Dendritic cell treated with granulocyte-macrophage colony-stimulating factor and Interleukin-4, amounts not matched to agents 40 ng/mL and 50 ng/mL, for 4 days (primary cell): ENCODE measurements around the gene TAS2R14.

Experiments used
- H3K27ac Mint-ChIP-seq: one replicate; pipeline ENCODE4 v1.8.0; 2022; ENCODE audit warnings: mild to moderate bottlenecking, mixed read lengths
- H3K27me3 Mint-ChIP-seq: one replicate; pipeline ENCODE4 v1.8.0; 2022; ENCODE audit warnings: mild to moderate bottlenecking, mixed read lengths
- H3K36me3 Mint-ChIP-seq: one replicate; pipeline ENCODE4 v1.8.0; 2022; ENCODE audit warnings: low read depth, mixed read lengths
- H3K4me1 Mint-ChIP-seq: one replicate; pipeline ENCODE4 v1.8.0; 2022; ENCODE audit warnings: low read depth, mixed read lengths
- H3K4me3 Mint-ChIP-seq: one replicate; pipeline ENCODE4 v1.8.0; 2022; ENCODE audit warnings: mild to moderate bottlenecking, moderate library complexity, mixed read lengths
- H3K9me3 Mint-ChIP-seq: one replicate; pipeline ENCODE4 v1.8.0; 2022; ENCODE audit warnings: mixed read lengths
- intact Hi-C: fragments of 100-400 bp; cut with micrococcal nuclease; formaldehyde crosslinking; loops from one replicate; pipeline ENCODE4 v1.15.0; 2022

The TAS2R14 gene

DNA sequence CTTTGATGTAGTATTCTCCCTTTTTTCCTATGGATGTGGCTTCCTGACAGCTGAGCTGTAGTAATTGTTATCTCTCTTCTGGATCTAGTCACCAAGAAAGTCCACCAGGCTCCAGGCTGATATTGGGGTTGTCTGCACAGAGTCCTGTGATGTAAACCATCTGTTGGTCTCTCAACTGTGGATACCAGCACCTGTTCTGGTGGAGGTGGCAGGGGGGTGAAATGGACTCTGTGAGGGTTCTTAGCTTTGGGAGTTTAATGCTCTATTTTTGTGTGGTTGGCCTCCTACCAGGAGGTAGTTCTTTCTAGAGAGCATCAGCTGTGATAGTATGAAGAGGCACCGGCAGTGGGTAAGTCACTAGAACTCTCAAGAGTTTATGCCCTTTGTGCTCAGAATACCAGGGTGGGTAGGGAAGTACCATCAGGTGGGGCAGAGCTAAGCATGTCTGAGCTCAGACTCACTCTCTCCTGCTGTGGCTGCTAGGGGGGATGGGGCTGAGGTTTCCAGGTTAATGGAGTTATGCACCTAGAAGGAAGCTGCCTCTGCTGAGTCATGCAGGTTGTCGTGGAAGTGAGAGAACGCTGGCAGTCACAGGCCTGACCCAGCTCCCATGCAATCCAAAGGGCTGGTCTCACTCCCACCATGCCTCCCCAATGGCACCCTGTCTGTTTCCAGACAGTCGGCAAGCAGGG lies 3.0 kb upstream of the TAS2R14 start:
- no peak overlapping the region for H3K27ac Mint-ChIP-seq
- no peaks in the 10 kb centered on the region for H3K4me1 Mint-ChIP-seq
- peaks cover 25% of the 10 kb centered on the region for H3K9me3 Mint-ChIP-seq
- H3K36me3 Mint-ChIP-seq, result no peaks in the 10 kb centered on the region
- intact Hi-C loops, result no loop called here
- no peak overlapping the region for H3K4me3 Mint-ChIP-seq
- no peaks in the 10 kb centered on the region for H3K27me3 Mint-ChIP-seq

DNA sequence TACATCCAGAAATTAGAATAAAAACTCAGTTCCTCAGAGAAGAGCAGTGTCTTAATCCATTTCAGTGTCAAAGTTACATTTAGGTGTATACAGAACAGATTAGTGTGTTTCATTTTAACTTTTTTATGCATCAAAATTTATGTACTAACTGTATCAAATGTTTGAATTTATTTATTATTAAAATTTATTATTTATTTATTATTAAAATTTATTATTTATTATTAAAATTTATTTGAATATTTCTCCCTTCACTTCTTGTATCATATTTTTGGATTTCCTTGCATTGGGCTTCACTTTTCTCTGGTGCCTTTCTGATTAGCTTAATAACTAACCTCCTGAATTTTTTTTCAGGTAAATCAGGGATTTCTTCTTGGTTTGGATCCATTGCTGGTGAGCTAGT lies 2.3 kb upstream of the TAS2R14 start:
- no peaks in the 10 kb centered on the region for H3K36me3 Mint-ChIP-seq
- intact Hi-C loops, result no loop called here
- no peak overlapping the region for H3K4me3 Mint-ChIP-seq
- no peak overlapping the region for H3K27ac Mint-ChIP-seq
- no peaks in the 10 kb centered on the region for H3K4me1 Mint-ChIP-seq
- H3K27me3 Mint-ChIP-seq, result no peaks in the 10 kb centered on the region
- peaks cover 18% of the 10 kb centered on the region for H3K9me3 Mint-ChIP-seq

DNA sequence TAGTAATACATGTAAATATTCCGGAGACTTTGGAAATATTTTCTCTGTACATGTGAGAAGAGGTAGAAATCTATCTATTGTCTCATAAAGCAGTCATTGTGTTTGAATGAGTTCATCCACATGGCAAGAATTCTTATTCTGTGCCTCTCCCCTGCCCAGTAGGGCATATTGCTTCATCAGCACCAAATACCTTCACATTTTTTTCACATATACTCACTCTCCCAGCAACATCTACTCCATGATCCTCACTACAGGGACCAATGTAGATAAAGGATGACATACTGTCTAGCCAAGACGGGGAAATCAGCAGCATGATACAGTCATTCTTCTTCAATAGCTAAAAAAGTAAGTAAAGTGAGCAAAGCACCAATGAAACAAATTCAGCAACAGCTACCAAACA lies 1.3 kb upstream of the TAS2R14 start:
- intact Hi-C loops, result no loop called here
- Mint-ChIP-seq H3K36me3 (no peaks in the 10 kb centered on the region), H3K27ac (no peak overlapping the region)

DNA sequence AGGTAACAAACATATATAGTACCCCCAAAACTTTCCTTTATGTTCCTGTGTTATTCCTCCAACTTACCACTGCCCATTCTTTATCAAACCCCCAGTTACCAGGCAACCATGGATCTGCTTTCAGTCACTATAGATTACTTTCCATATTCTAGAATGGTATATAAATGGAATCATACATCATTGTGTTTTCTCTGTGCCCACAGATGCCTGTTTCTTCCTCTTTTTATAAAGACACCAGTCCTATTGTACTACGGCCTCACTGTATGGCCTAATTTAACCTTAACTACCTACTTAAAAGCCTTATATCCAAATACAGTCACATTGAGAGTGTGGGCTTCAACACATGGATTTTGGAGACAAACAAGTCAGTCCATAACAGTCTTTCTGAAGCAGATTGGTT lies 2.6 kb downstream of the TAS2R14 start:
- no peak overlapping the region for H3K27ac Mint-ChIP-seq
- H3K27me3 Mint-ChIP-seq, result no peaks in the 10 kb centered on the region
- intact Hi-C loops, result no loop called here
- H3K36me3 Mint-ChIP-seq, result no peaks in the 10 kb centered on the region
- no peak overlapping the region for H3K4me3 Mint-ChIP-seq
- H3K9me3 Mint-ChIP-seq, result no peaks in the 10 kb centered on the region
- H3K4me1 Mint-ChIP-seq, result no peaks in the 10 kb centered on the region

More for the DNA sequence above, 1.3 kb upstream of the TAS2R14 start:
- Mint-ChIP-seq H3K9me3 (peaks cover 8% of the 10 kb centered on the region), H3K4me1 (no peaks in the 10 kb centered on the region), H3K27me3 (no peaks in the 10 kb centered on the region), H3K4me3 (no peak overlapping the region)

DNA sequence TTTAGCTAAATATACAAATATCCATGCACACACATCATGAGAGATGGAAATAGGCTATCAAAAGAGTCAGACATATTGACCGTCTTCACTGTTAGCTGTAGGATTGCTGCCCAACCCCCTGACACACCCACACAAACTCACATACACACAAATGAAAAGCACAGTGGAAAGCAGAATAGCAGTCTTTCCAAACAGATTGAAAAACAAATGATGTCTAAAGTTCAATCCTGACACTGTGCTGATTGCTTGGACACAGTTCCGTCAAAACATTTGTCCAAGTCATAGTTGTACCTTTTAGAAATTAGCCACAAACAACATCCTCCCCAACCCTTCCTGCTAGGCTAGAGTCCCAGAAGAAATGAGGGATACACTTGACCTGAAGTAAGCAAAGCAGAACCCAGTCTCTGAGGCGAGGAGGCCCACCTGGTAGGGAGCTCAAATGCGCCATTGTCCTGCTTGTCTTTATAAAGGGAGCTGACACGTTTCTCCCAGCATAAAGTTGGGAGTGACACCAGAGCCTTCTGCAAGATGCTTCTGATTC lies 10.2 kb downstream of the TAS2R14 start, which contains the start of gene PRH2:
TSS of gene PRH2 (plus strand) at position 491 of the 541 bp plus-strand sequence. CDS start at position 529, 38 bp downstream.
- H3K27ac Mint-ChIP-seq, result no peak within 1 kb of the TSS

DNA sequence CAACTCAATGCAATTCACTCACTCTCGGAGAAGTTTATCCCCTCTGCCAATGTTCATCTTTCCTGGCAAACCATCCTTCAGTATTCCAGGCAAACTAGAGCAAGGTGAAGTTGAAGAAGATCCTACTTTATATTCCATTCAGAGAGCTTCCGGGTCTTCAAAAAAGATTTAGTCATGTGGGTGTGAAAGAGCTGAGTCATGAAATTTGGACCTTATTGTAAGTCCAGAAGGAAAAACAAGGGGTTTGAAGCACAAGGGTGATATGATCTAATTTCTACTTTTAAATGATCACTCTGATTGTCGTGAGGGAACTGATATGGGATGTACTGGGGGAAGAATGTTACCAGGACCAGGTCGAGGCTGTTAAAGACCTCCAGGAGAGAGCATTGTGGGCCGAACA lies 12.8 kb downstream of the TAS2R14 start:
- H3K36me3 Mint-ChIP-seq, result no peaks in the 10 kb centered on the region
- intact Hi-C loops, result no loop called here
- no peaks in the 10 kb centered on the region for H3K27me3 Mint-ChIP-seq
- H3K4me3 Mint-ChIP-seq, result no peak overlapping the region
- peaks cover 21% of the 10 kb centered on the region for H3K9me3 Mint-ChIP-seq
- no peak overlapping the region for H3K27ac Mint-ChIP-seq
- H3K4me1 Mint-ChIP-seq, result no peaks in the 10 kb centered on the region

More for the DNA sequence above, 10.2 kb downstream of the TAS2R14 start, which contains the start of gene PRH2:
- intact Hi-C loops, result no loop called here
- no peaks in the 10 kb centered on the region for H3K36me3 Mint-ChIP-seq
- peaks cover 21% of the 10 kb centered on the region for H3K9me3 Mint-ChIP-seq
- H3K27me3 Mint-ChIP-seq, result no peaks in the 10 kb centered on the region
- H3K4me3 Mint-ChIP-seq, result no peak within 1 kb of the TSS
- H3K4me1 Mint-ChIP-seq, result no peaks in the 10 kb centered on the region

DNA sequence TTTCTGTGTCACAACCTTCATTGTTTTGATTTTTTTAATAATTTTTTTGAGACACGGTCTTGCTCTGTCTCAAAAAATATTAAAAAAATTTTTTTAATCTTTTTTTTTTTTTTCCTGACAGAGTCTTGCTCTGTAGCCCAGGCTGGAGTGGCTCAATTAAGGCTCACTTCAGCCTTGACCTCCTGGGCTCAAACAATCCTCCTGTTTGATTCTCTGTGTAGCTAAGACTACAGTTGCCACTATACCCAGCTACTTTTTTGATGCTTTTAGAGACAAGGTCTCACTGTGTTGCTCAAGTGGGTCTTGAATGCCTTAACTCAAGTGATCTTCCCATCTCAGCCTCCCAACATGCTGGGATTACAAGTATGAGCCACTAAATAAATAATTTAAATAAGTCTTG lies 19.3 kb downstream of the TAS2R14 start:
- no peaks in the 10 kb centered on the region for H3K27me3 Mint-ChIP-seq
- no peak overlapping the region for H3K27ac Mint-ChIP-seq
- no peaks in the 10 kb centered on the region for H3K4me1 Mint-ChIP-seq
- H3K4me3 Mint-ChIP-seq, result no peak overlapping the region
- no peaks in the 10 kb centered on the region for H3K36me3 Mint-ChIP-seq
- H3K9me3 Mint-ChIP-seq, result peaks cover 5% of the 10 kb centered on the region
- intact Hi-C loops, result no loop called here

DNA sequence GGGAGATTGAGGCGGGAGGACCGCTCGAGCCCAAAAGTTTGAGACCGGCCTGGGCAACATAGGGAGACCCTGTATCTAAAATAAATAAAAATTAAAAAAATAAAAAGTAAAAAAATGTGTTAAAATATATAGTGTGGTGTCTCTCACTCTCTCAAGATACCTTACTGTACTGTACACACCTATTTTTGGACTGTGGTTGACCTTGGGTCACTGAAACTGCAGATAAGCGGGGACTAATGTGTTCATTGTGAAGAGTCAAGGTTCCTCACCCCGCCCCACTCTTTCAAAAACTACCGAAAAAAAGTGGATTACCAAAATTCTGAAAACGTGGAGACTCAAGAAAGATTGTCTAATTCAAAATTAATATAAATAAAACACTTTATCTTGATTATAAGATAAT lies 28.7 kb downstream of the TAS2R14 start:
- intact Hi-C loops, result no loop called here
- no peak overlapping the region for H3K4me3 Mint-ChIP-seq
- no peaks in the 10 kb centered on the region for H3K4me1 Mint-ChIP-seq
- no peak overlapping the region for H3K27ac Mint-ChIP-seq
- H3K27me3 Mint-ChIP-seq, result no peaks in the 10 kb centered on the region
- peaks cover under 1% of the 10 kb centered on the region for H3K36me3 Mint-ChIP-seq
- peaks cover 2% of the 10 kb centered on the region for H3K9me3 Mint-ChIP-seq

DNA sequence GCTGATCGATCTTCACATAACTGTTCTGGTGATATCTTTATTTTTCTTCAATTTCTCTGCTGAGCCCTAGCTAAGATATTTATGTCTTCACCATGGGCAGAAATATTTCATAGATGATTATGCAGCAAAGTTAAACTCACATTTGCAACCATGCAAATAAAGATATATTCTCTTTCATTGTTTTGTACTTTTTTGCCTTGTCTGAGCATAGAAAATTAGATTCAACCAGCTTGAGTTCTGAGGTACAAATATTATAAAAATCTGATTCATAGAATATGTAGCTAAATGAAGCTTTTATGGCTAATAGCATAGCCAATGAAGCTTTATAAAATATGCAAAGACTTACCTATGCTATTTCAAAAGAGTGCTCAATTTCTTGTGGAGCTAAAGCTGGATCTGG lies 29.6 kb downstream of the TAS2R14 start, which contains the start of gene TAS2R13:
TSS of gene TAS2R13 (minus strand) at position 101 of the 400 bp plus-strand sequence. CDS start 264 bp downstream, outside the sequence.
- H3K9me3 Mint-ChIP-seq, result peaks cover 11% of the 10 kb centered on the region
- H3K27ac Mint-ChIP-seq, result no peak within 1 kb of the TSS
- no peaks in the 10 kb centered on the region for H3K4me1 Mint-ChIP-seq
- intact Hi-C loops, result no loop called here
- no peak within 1 kb of the TSS for H3K4me3 Mint-ChIP-seq
- H3K27me3 Mint-ChIP-seq, result no peaks in the 10 kb centered on the region
- H3K36me3 Mint-ChIP-seq, result peaks cover 10% of the 10 kb centered on the region

DNA sequence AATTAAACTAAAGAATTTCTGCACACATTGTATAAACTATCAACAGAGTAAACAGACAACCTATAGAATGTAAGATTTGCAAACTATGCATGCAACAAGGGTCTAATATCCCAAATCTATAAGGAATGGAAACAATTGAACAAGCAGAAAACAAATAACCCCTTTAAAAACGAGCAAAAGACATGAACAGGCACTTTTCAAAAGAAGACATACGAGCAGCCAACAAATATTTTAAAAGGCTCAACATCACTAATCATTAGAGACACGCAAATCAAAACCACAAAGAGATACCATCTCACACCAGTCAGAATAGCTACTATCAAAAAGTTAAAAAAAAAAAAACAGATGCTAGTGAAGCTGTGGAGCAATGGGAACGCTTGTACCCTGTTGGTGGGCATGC lies 34.4 kb downstream of the TAS2R14 start:
- intact Hi-C loops, result no loop called here
- Mint-ChIP-seq H3K27ac (no peak overlapping the region), H3K27me3 (no peaks in the 10 kb centered on the region), H3K4me1 (no peaks in the 10 kb centered on the region), H3K4me3 (no peak overlapping the region), H3K36me3 (peaks cover 11% of the 10 kb centered on the region), H3K9me3 (peaks cover 59% of the 10 kb centered on the region)

DNA sequence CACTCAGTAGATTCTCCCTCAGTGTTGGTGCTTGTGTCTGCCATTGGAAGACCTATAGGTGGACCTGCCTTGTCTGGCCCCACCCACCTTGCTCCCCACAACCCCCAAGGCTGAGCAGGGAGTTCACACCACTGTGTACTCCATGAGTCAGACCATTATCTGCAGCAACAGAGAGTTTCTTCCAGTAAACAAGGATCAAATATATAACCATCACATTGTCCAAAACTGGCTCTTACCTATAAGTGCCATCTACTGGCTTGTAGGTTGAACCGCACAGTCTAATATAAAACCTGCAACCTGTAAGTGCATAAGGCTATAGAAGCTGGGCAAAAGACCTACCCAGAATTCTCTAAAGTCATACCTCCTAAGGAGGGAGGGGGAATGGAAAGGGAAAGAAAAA lies 37.6 kb downstream of the TAS2R14 start:
- Mint-ChIP-seq H3K27ac (no peak overlapping the region), H3K4me3 (no peak overlapping the region), H3K36me3 (peaks cover 11% of the 10 kb centered on the region), H3K27me3 (no peaks in the 10 kb centered on the region), H3K9me3 (peaks cover 72% of the 10 kb centered on the region), H3K4me1 (no peaks in the 10 kb centered on the region)
- intact Hi-C loops, result no loop called here

DNA sequence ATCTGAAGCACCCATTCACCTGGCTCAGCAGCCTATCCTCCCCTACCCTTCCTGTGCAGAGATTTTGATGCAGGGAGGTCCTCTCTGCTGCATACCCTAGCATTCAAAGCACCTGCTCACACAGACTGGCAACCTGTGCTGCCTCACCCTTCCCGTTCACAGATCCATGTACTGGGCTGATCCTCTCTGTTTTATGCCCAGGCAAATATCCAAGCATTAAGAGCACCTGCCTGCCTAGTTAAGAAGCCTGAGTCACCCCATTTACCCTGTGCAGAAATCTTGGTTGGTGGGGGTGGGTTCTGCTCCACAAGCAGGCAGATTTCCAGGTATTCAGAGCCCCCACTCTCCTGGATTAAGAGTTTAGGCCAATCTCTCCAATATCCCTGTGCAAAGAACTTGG lies 38.1 kb downstream of the TAS2R14 start:
- H3K4me1 Mint-ChIP-seq, result no peaks in the 10 kb centered on the region
- intact Hi-C loops, result no loop called here
- no peak overlapping the region for H3K27ac Mint-ChIP-seq
- peaks cover 11% of the 10 kb centered on the region for H3K36me3 Mint-ChIP-seq
- H3K9me3 Mint-ChIP-seq, result peaks cover 72% of the 10 kb centered on the region
- no peaks in the 10 kb centered on the region for H3K27me3 Mint-ChIP-seq
- no peak overlapping the region for H3K4me3 Mint-ChIP-seq

DNA sequence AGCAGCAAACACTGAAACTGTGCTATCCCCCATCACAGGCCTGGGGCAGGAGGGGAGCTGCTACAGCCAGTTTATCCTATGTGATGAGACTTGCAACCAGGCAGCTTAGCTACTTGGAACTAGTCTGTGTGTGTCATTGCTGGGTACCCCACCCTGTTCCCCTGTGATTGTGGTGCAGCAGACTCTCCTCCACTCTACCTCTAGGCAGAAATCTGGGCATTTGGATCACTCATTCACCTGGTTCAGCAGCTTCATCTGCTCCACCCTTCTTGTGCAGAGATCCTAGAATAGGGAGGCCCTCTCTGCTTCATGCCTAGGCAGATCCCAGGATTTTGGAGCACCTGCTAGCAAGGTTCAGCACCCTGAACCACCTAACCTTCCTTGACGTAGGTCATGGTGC lies 38.5 kb downstream of the TAS2R14 start:
- Mint-ChIP-seq H3K36me3 (peaks cover 11% of the 10 kb centered on the region), H3K4me3 (no peak overlapping the region), H3K27me3 (no peaks in the 10 kb centered on the region), H3K9me3 (peaks cover 72% of the 10 kb centered on the region), H3K27ac (no peak overlapping the region), H3K4me1 (no peaks in the 10 kb centered on the region)
- intact Hi-C loops, result no loop called here

DNA sequence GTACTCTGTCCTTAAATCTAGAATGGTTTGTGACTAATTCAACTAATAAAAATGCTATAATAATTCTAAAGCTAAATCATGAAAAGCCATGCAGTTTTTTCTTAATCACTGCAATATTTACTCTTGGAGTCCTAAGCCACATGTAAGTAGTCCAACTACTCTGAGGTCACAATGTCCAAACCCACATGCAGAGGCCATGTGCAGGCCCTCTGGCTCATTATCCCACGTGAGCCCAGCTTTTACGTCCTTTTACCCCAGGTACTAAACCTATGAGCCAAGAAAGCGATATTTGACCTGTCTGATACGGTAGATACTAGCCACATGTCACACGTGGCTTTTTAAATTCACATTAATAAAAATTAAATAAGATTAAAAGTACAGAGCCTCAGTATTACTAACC lies 42.2 kb downstream of the TAS2R14 start:
- Mint-ChIP-seq H3K4me1 (no peaks in the 10 kb centered on the region), H3K9me3 (peaks cover 35% of the 10 kb centered on the region), H3K27ac (no peak overlapping the region), H3K36me3 (no peaks in the 10 kb centered on the region), H3K27me3 (no peaks in the 10 kb centered on the region), H3K4me3 (no peak overlapping the region)
- intact Hi-C loops, result no loop called here

DNA sequence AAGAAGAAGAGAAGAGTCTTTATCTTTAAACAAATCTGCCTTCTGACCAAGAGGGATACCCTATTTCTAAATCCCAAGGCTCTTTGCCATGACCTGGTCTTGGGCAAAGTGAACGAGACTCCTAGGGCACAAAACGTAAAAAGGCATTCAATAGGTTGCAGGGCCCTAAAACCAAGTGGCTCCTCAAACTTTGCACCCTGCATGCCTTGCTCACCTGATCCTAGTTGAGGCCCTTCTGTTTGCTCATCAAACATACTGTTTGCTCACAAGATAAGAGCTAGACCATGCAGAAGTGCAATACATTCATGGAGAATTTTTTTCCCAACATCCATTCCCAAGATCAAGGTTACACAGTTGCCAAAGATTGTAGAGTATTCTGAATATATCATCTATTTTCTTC lies 47.1 kb downstream of the TAS2R14 start:
- Mint-ChIP-seq H3K4me1 (no peaks in the 10 kb centered on the region), H3K4me3 (no peak overlapping the region), H3K27me3 (no peaks in the 10 kb centered on the region), H3K9me3 (no peaks in the 10 kb centered on the region), H3K36me3 (no peaks in the 10 kb centered on the region), H3K27ac (no peak overlapping the region)
- intact Hi-C loops, result no loop called here
